Panc1 (cell line): ENCODE measurements around the gene TRIM10. TPM values are rescaled to one million over a fixed set of nuclear protein-coding genes. Genes with fewer than 3 reads are reported as not detected.

ENCODE experiments used
- ATAC-seq: fragments of 200-7000 bp; cut with Tn5 transposase; 2 replicates; pipeline ENCODE4 v1.9.1; 2020; ENCODE audit warnings: mild to moderate bottlenecking, moderate library complexity
- BruUV-seq: library from RNA; stranded (reverse); fragments of 400-500 nt; replicated peaks from 2 replicates; lab custom pipeline; 2021; lab: Mats Ljungman, UMichigan
- CTCF ChIA-PET: fragments of 300-600 bp; sonication (Branson Sonifier 250); formaldehyde crosslinking; loops from one replicate; lab custom pipeline; 2022; ENCODE audit warnings: antibody characterized with exemption; lab: Charles Lee
- POLR2A ChIA-PET: fragments of 300-600 bp; sonication (Branson Sonifier 250); formaldehyde crosslinking; loops from one replicate; lab custom pipeline; 2022; ENCODE audit warnings: antibody characterized with exemption; lab: Charles Lee
- DNase-seq: peaks from one replicate; pipeline ENCODE4 v3.0.0-alpha.2; 2010; ENCODE audit warnings: low read depth, low spot score
- H3K27ac ChIP-seq: 2 replicates; pipeline ENCODE4 v1.5.1; 2011; ENCODE audit warnings: mild to moderate bottlenecking, low read length, inconsistent platforms
- H3K27me3 ChIP-seq: fragments of 200-500 bp; sonication (Bioruptor generic); 2 replicates; pipeline ENCODE4 v1.6.0; 2014; ENCODE audit warnings: low read length, inconsistent platforms; ENCODE audit not compliant: control insufficient read depth, insufficient read depth
- H3K36me3 ChIP-seq: fragments of 200-500 bp; sonication (Bioruptor generic); 2 replicates; pipeline ENCODE4 v1.5.1; 2014; ENCODE audit warnings: inconsistent platforms, mild to moderate bottlenecking, low read length, moderate library complexity; ENCODE audit not compliant: control insufficient read depth, insufficient read depth
- H3K4me1 ChIP-seq: 2 replicates; pipeline ENCODE4 v1.5.1; 2011; ENCODE audit warnings: inconsistent platforms, mild to moderate bottlenecking, low read length, moderate library complexity; ENCODE audit not compliant: control insufficient read depth, insufficient read depth
- H3K4me3 ChIP-seq, 2 experiments: 2 replicates each; pipeline ENCODE4 v1.5.1; 2011 to 2012; ENCODE audit warnings: low read depth in 2 of 2, low read length in 2 of 2, mild to moderate bottlenecking in 2 of 2, inconsistent platforms in 1 of 2, moderate library complexity in 1 of 2
- H3K9me3 ChIP-seq: fragments of 200-500 bp; sonication (Bioruptor generic); 2 replicates; pipeline ENCODE4 v1.5.1; 2014; ENCODE audit warnings: low read depth, mild to moderate bottlenecking, inconsistent platforms, low read length, moderate library complexity; ENCODE audit not compliant: control insufficient read depth, insufficient read depth
- POLR2AphosphoS5 ChIP-seq: IDR thresholded peaks from 2 replicates; pipeline ENCODE4 v1.6.1; 2012; ENCODE audit warnings: mild to moderate bottlenecking, low read depth, low read length, moderate library complexity
- SIN3A ChIP-seq: IDR thresholded peaks from 2 replicates; pipeline ENCODE4 v1.6.1; 2012; ENCODE audit warnings: low read depth, mild to moderate bottlenecking, low read length, moderate library complexity, borderline replicate concordance; ENCODE audit not compliant: insufficient read depth
- TCF7L2 ChIP-seq: IDR thresholded peaks from 2 replicates; pipeline ENCODE4 v1.6.1; 2011; ENCODE audit warnings: mild to moderate bottlenecking, low read depth, low read length, inconsistent platforms
- in situ Hi-C: cut with HindIII; loops from 2 replicates; pipeline ENCODE4 v1.10.0; 2016; ENCODE audit warnings: low sequenced_read_pairs, low pct_unique_long_range_greater_than_20kb
- intact Hi-C: fragments of 100-400 bp; cut with micrococcal nuclease; formaldehyde crosslinking; loops from one replicate; pipeline ENCODE4 v1.10.0; 2022; ENCODE audit not compliant: unreplicated experiment
- total RNA-seq: library from RNA; stranded (reverse); gene quantifications from one replicate; pipeline ENCODE4 v1.2.1, GENCODE V29; 2021; ENCODE audit not compliant: unreplicated experiment
- TF ChIP-seq, protein P1 (sequence below): fragments of 450-650 bp; IDR thresholded peaks from 2 replicates; pipeline ENCODE4 v1.5.1; 2017; ENCODE audit warnings: mild to moderate bottlenecking
- TF ChIP-seq, protein P2 (sequence below), 2 experiments: IDR thresholded peaks; 2 replicates each; pipeline ENCODE4 v1.6.1; 2011 to 2012; ENCODE audit warnings: low read depth in 2 of 2, control low read depth in 1 of 2, low read length in 1 of 2, mild to moderate bottlenecking in 1 of 2, moderate library complexity in 1 of 2; ENCODE audit not compliant: insufficient read depth in 1 of 2

TRIM10 gene
- total RNA-seq, 1 experiment from 2014 or later = not detected

DNA sequence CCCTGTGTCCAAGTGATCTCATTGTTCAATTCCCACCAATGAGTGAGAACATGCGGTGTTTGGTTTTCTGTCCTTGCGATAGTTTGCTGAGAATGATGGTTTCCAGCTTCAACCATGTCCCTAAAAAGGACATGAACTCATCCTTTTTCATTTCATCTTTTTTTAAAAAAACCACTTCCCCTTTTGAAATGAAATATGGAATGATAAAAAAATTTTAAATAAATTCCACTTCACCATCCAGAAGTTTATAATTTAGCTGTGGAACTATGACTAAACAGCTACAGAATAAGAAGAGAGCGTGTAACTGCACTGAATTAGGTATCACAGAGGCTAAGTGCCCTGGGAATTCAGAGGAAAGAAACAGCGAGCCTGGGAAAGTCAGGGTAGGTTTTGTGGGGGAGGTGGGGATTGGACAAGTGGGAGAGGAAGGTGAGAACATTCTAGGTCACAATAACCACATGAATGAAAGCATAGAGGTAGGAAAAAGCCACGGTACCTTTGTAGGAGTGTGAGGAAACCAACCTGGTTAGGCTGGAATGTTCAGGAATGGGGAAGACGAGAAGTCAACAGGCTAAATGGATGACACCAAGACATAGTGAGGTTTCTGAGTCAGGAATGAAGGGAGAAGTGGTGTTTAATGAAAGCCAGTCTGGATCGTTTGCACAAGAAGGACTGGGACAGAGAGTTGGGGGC, 11.0 kb downstream of the TRIM10 start:
- intact Hi-C loops = no loop called here
- in situ Hi-C loops = no loop called here

DNA sequence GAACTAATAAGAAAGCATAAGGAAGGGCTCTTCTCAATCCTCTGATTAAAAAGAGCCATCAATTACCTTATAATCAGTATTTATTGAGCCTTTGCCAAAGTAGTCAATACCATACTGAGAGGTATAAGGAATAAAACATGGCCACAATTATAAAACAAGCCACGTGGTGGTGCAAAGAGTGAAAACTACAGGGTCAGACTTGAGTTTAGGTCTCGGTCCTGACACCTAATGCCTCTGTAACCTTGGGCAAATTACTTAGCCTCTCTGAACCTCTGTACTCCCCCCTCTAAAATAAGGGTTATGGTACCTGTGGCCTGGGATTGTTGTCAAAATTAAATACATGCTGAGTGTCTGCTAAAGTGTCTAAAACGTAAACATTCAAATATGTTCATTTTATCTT, 11.8 kb downstream of the TRIM10 start:
- ATAC-seq (no peak), DNase-seq (no peak)
- Histone ChIP-seq H3K27me3 (peaks cover 2% of the 10 kb centered on the region), H3K4me1 (no peaks in the 10 kb centered on the region), H3K27ac (no peak overlapping the region), H3K9me3 (no peaks in the 10 kb centered on the region), H3K4me3 (no peak overlapping the region), H3K36me3 (no peaks in the 10 kb centered on the region)
- in situ Hi-C loops (no loop called here), intact Hi-C loops (no loop called here)
- CTCF ChIA-PET = no interaction called here
- TF ChIP-seq SIN3A (no peak), POLR2AphosphoS5 (no peak), TCF7L2 (no peak)
- TF ChIP-seq, protein P1, sequence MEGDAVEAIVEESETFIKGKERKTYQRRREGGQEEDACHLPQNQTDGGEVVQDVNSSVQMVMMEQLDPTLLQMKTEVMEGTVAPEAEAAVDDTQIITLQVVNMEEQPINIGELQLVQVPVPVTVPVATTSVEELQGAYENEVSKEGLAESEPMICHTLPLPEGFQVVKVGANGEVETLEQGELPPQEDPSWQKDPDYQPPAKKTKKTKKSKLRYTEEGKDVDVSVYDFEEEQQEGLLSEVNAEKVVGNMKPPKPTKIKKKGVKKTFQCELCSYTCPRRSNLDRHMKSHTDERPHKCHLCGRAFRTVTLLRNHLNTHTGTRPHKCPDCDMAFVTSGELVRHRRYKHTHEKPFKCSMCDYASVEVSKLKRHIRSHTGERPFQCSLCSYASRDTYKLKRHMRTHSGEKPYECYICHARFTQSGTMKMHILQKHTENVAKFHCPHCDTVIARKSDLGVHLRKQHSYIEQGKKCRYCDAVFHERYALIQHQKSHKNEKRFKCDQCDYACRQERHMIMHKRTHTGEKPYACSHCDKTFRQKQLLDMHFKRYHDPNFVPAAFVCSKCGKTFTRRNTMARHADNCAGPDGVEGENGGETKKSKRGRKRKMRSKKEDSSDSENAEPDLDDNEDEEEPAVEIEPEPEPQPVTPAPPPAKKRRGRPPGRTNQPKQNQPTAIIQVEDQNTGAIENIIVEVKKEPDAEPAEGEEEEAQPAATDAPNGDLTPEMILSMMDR = no peak; the same call in 1 of the 2 replicates
- TF ChIP-seq, protein P2, sequence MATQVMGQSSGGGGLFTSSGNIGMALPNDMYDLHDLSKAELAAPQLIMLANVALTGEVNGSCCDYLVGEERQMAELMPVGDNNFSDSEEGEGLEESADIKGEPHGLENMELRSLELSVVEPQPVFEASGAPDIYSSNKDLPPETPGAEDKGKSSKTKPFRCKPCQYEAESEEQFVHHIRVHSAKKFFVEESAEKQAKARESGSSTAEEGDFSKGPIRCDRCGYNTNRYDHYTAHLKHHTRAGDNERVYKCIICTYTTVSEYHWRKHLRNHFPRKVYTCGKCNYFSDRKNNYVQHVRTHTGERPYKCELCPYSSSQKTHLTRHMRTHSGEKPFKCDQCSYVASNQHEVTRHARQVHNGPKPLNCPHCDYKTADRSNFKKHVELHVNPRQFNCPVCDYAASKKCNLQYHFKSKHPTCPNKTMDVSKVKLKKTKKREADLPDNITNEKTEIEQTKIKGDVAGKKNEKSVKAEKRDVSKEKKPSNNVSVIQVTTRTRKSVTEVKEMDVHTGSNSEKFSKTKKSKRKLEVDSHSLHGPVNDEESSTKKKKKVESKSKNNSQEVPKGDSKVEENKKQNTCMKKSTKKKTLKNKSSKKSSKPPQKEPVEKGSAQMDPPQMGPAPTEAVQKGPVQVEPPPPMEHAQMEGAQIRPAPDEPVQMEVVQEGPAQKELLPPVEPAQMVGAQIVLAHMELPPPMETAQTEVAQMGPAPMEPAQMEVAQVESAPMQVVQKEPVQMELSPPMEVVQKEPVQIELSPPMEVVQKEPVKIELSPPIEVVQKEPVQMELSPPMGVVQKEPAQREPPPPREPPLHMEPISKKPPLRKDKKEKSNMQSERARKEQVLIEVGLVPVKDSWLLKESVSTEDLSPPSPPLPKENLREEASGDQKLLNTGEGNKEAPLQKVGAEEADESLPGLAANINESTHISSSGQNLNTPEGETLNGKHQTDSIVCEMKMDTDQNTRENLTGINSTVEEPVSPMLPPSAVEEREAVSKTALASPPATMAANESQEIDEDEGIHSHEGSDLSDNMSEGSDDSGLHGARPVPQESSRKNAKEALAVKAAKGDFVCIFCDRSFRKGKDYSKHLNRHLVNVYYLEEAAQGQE (IDR thresholded peaks at IDR 0.05; ENCODE audit: insufficient read depth in 1 of 2, low read depth in 2 of 2, low read length in 1 of 2) = no peak
- POLR2A ChIA-PET = no interaction called here
- no TSS peak for BruUV-seq

More for the DNA sequence above, 11.0 kb downstream of the TRIM10 start:
- ATAC-seq (no peak), DNase-seq (no peak)
- no peak overlapping the region for H3K4me3 ChIP-seq
- H3K9me3 ChIP-seq = no peaks in the 10 kb centered on the region
- POLR2A ChIA-PET = no interaction called here
- CTCF ChIA-PET = no interaction called here
- H3K36me3 ChIP-seq = no peaks in the 10 kb centered on the region
- no TSS peak for BruUV-seq
- TF ChIP-seq SIN3A (no peak), POLR2AphosphoS5 (no peak), TCF7L2 (no peak)
- TF ChIP-seq, protein P2 (IDR thresholded peaks at IDR 0.05; ENCODE audit: insufficient read depth in 1 of 2, low read depth in 2 of 2, low read length in 1 of 2) = no peak
- TF ChIP-seq, protein P1 = no peak
- peaks cover 8% of the 10 kb centered on the region for H3K27me3 ChIP-seq
- no peak overlapping the region for H3K27ac ChIP-seq
- H3K4me1 ChIP-seq = no peaks in the 10 kb centered on the region
